Testis (tissue), 3 donors: ENCODE measurements around the gene RSPRY1. TPM values are rescaled to one million over a fixed set of nuclear protein-coding genes. Genes with fewer than 3 reads are reported as not detected.

Source experiments
- DNase-seq: peaks from one replicate; pipeline ENCODE4 v3.0.0-alpha.2; 2019
- H3K27ac ChIP-seq, 2 donors: fragments of 200-600 bp; sonication (generic); one replicate each; pipeline ENCODE4 v1.5.1; 2019
- H3K27me3 ChIP-seq: fragments of 200-600 bp; sonication (generic); one replicate; pipeline ENCODE4 v1.5.1; 2019
- H3K36me3 ChIP-seq: fragments of 200-600 bp; sonication (generic); one replicate; pipeline ENCODE4 v1.5.1; 2017; ENCODE audit warnings: low read depth; ENCODE audit errors: missing control alignments
- H3K4me1 ChIP-seq: fragments of 200-600 bp; sonication (generic); one replicate; pipeline ENCODE4 v1.5.1; 2019
- H3K4me3 ChIP-seq, 2 donors: fragments of 200-600 bp; sonication (generic); one replicate each; pipeline ENCODE4 v1.5.1; 2017 to 2019
- H3K9me3 ChIP-seq: fragments of 200-600 bp; sonication (generic); one replicate; pipeline ENCODE4 v1.5.1; 2017
- POLR2A ChIP-seq: fragments of 450-650 bp; IDR thresholded peaks from one replicate; pipeline ENCODE4 v1.6.1; 2017; ENCODE audit warnings: antibody characterized with exemption, mild to moderate bottlenecking, moderate library complexity
- WGBS, 2 donors: methylation state at CpG; one replicate each; pipeline ENCODE4 v1.1.5; 2018; 5-methylcytosine and 5-hydroxymethylcytosine counted together
- intact Hi-C: fragments of 100-400 bp; cut with DNase I; formaldehyde crosslinking; loops from one replicate; pipeline ENCODE4 v1.15.1; 2023; ENCODE audit warnings: low total_unique reads
- polyA plus RNA-seq: library from polyadenylated mRNA; stranded (reverse); fragments of 350-450 nt; fragmentation: Illumina TruSeq; extraction: RNeasy Lipid Tissue Mini Kit (QIAGEN cat#74804); gene quantifications from one replicate; pipeline ENCODE4 v1.2.3, GENCODE V29; 2014; ENCODE audit warnings: low read depth, low replicate concordance; ENCODE audit not compliant: insufficient read depth
- total RNA-seq, 2 donors: library from RNA; depleted of rRNA; stranded (reverse); fragments of >200 nt; gene quantifications; one replicate each; pipeline ENCODE4 v1.2.3, GENCODE V29; 2016
- TF ChIP-seq, protein P1 (sequence below), 3 experiments: fragments of 450-650 bp in 2 of 3; fragments of 200-600 bp in 1 of 3; sonication (generic) in 1 of 3; IDR thresholded peaks; one replicate each; pipeline ENCODE4 v1.5.1; 2016 to 2019; ENCODE audit warnings: antibody characterized with exemption in 3 of 3, mild to moderate bottlenecking in 2 of 3, moderate library complexity in 1 of 3

RSPRY1 gene
- total and polyA plus RNA-seq, 3 donors from 2014 or later: 53.0 to 81.2 (median 73.3) TPM

DNA sequence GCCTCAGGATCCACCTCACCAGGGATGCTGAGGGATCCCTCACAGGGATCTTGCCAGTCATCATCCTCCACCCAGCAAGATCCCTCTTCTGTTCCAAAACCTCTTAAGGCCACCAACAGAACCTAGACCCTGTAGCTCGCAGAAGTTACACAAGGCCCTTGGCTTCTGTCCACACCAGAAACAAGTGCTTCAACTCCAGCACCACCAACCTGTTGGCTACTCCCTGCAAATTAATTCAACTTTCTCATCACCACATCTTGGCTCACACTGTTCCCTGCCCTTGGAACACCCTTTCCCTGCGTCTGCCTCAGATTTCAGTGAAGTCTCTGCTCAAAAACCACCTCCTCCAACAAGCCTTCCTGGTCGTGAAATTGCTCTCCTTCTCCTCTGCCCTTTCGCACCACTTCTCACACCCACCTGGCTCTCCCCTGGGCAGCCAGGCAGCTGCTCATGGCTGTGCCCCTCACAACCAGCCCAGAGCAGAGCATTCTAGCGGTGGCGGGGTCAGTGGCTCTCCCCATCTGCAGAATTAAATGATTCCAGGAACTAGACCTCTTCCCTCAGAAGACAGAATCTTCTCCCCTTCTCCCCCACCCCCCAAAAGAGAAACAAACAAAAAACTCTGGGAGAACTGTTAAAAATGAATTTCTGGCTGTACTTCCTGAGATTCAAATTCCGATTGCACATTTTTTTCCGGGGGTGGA, 96.5 kb downstream of the RSPRY1 start:
- no peaks in the 10 kb centered on the region for H3K9me3 ChIP-seq
- no peaks in the 10 kb centered on the region for H3K27me3 ChIP-seq
- 34 to 47% methylated on average over 8 of the region's 8 CpGs for WGBS, 2 donors
- no peaks in the 10 kb centered on the region for H3K36me3 ChIP-seq
- no peaks in the 10 kb centered on the region for H3K4me1 ChIP-seq
- intact Hi-C loops: no loop called here
- no peak overlapping the region for H3K27ac ChIP-seq
- TF ChIP-seq, protein P1, sequence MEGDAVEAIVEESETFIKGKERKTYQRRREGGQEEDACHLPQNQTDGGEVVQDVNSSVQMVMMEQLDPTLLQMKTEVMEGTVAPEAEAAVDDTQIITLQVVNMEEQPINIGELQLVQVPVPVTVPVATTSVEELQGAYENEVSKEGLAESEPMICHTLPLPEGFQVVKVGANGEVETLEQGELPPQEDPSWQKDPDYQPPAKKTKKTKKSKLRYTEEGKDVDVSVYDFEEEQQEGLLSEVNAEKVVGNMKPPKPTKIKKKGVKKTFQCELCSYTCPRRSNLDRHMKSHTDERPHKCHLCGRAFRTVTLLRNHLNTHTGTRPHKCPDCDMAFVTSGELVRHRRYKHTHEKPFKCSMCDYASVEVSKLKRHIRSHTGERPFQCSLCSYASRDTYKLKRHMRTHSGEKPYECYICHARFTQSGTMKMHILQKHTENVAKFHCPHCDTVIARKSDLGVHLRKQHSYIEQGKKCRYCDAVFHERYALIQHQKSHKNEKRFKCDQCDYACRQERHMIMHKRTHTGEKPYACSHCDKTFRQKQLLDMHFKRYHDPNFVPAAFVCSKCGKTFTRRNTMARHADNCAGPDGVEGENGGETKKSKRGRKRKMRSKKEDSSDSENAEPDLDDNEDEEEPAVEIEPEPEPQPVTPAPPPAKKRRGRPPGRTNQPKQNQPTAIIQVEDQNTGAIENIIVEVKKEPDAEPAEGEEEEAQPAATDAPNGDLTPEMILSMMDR (IDR thresholded peaks at IDR 0.05): no peak
- no peak for TF ChIP-seq POLR2A
- no peak for DNase-seq
- H3K4me3 ChIP-seq: no peak overlapping the region

DNA sequence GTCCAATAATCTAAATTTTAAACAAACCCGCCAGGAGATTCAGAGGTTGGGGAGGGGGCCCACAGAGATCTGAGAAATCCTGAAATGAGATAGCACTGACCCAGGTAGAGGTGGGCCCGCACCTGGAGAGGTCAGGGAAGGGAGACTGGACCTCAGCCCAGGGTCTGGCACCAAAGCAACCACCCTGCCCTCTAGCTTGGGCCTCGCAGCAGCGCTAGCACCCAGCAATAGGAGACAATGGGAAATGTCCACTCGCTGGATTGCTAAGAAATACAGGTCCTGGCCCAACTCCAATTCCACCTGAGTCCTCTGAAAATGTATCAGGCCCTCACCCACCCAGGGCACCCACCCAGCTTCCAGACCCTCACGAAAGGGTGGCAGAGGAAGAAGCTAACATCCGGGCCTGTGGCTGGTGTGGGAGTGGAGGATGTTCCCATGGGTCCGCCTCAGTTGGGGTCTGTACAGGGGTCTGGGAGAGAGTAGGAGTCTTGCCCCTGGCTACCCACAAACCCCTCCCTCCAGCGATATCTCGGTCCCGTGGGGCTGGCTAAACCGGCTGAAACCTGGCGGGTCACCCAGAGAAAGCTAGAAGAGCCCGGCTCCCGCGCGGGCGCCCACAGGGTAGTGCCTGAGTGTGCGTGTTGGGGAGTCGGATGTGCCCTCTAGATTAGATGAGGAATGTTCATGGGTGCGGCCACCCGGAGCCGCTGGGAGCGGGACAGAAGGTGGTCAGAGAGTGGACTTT, 97.3 kb downstream of the RSPRY1 start:
- intact Hi-C loops: no loop called here
- Histone ChIP-seq H3K9me3 (no peaks in the 10 kb centered on the region), H3K36me3 (no peaks in the 10 kb centered on the region), H3K27ac (no peak overlapping the region), H3K4me3 (peak overlapping the region; percentile 52 to 63), H3K27me3 (no peaks in the 10 kb centered on the region), H3K4me1 (no peaks in the 10 kb centered on the region)
- WGBS, 2 donors: 42 to 45% methylated on average over 12 to 24 of the region's 24 CpGs
- TF ChIP-seq POLR2A: no peak
- TF ChIP-seq, protein P1 (IDR thresholded peaks at IDR 0.05): no peak
- no peak for DNase-seq

DNA sequence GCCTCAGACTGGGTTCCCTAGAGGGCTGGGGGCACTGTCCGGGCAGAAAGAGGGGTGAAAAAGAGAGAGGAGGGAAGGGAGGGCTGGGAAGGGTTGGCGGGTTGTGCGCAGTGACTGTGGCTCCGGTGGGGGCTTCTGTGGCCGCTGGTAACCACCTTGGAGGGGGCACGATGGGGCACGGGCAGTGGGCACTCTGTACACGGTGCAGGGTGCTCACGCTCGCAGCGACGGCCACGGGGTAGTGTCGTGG, 97.8 kb downstream of the RSPRY1 start:
- WGBS, 2 donors: 6 to 11% methylated on average over 14 of the region's 14 CpGs
- Histone ChIP-seq H3K27ac (no peak overlapping the region), H3K4me3 (peak overlapping the region; percentile 52 to 63), H3K4me1 (no peaks in the 10 kb centered on the region), H3K36me3 (no peaks in the 10 kb centered on the region), H3K27me3 (no peaks in the 10 kb centered on the region), H3K9me3 (no peaks in the 10 kb centered on the region)
- intact Hi-C loops: no loop called here
- no peak for DNase-seq
- no peak for TF ChIP-seq POLR2A
- TF ChIP-seq, protein P1 (IDR thresholded peaks at IDR 0.05): no peak

DNA sequence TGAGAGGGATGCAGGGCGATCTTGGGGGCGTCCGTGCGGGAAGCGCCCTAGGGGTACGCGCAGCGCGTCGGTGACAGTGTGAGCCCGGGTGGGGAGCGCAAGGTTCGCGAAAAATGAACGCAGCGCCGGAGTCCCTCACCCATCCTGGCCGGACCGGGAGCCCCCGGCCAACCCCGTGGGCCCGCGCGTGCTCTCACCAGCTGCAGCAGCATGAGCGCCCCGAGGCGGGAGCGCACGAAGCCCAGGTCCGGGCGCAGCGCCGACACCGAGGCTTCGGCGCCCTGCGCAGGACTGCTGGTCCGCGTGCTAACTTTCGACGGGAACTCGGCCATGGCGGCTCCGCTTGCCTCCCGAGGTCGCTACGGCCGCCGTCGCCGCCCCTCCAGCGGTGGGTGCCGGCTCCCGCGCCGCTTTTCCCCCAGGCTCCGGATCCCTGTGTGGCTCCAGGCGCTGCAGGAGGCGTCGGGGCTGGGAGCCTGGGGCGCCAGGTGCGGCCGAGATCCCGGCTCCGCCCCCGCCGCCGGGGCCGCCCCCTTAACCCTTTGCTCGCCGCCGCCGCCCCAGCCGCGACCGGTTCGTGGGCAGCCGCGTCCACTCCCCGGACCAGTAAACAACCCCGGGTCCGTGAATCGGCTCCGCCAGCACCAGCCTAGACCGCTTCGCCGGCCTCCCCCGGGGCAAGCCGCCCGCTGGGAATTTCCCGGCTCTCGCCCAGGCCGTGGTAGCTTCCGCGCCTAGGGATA, 98.3 kb downstream of the RSPRY1 start, which contains the start of gene PLLP:
TSS of gene PLLP (minus strand) at position 464 of the 743 bp plus-strand sequence. CDS start at position 332, 132 bp downstream.
- 0 to 1% methylated on average over 22 to 67 of the region's 95 CpGs for WGBS, 2 donors
- Histone ChIP-seq H3K4me3 (peak within 1 kb of the TSS; percentile 52 to 63), H3K36me3 (no peaks in the 10 kb centered on the region), H3K9me3 (no peaks in the 10 kb centered on the region), H3K27ac (no peak within 1 kb of the TSS), H3K4me1 (no peaks in the 10 kb centered on the region), H3K27me3 (no peaks in the 10 kb centered on the region)
- intact Hi-C loops: no loop called here
- TF ChIP-seq, protein P1 (IDR thresholded peaks at IDR 0.05): no peak
- no peak for TF ChIP-seq POLR2A
- no peak for DNase-seq
